Stimulated activated CD4-positive, alpha-beta T cell treated with anti-CD3 and anti-CD28 coated beads, Interleukin-12 subunit alpha, Interleukin-12 subunit beta, amount 100 ng/mL, for 24 hours (primary cell): ENCODE measurements around the gene EDIL3.

Experiments used
- DNase-seq, 2 experiments: peaks; one replicate each; pipeline ENCODE4 v3.0.0-alpha.2; 2020; ENCODE audit warnings: low read depth in 2 of 2

The EDIL3 gene

DNA sequence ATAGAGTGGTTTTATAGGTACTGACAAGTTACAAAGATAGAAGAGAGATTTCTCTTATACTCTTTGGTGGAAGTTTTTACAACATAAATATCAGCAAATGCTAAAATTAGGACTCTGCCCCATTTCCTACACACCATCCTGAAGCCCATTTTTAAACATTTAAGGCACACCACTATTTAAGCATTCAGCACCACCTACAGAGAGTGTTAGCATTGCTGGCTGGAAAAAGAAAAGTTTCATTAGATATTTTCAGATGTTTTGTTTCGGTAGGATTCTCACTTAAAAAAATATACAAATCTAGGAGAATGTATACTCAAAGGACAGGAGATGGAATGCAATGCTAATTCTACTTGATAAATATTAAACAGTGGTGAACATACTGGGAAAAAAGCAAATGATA, 471.1 kb downstream of the EDIL3 start:
- DNase-seq = no peak

- DNase-seq = no peak
Observed at GRCh38 chr5:83911367-83911919, 473.2 kb downstream of the EDIL3 start.

DNA sequence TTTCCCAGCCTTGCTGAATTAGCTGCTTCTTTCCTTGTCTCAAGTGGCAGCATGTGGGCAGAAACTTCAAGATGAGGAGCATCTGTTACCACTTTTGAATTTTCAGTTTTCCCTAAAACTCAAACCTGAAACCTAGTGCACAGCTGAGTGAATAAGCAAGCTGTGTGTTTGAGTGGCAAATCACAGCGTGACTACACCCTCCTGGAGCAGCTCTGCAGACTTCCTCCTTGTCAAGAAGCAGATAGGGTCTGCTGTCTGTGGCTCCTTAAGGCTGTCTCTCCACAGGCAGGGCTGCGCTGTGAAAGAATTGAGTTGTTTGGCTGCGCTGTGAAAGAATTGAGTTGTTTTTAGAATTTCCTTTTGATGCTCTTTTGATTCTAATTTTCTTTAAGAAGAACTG, 484.4 kb downstream of the EDIL3 start:
- no peak for DNase-seq

DNA sequence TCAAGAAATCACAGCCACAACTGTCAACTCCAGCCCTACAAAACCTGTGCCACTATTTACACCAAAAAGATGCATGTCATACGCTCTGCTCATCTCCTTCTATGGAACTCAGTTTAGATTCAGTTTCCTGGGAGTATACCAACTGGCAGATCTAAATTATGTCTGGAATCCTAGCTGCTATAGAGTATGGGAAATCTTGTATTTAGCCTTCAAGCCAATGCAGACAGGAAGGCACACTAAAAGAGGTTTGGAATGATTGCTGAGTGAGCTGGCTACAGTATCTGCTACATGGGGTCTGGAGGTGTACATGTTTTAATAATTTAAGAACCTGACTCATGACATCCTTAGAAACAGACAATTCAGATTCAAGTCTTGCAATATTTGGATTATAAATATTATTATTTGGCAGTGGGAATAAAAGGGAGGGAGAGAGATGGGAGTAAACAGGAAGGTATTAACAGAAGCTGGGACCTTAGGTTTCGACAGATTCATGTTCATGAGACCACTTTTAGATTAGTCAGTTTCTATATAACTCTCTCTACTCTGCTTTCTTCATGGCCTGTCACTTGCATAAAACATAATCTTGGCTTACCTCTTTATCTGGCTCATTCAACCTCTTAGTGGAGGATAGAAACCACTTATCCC, 485.2 kb downstream of the EDIL3 start:
- DNase-seq = no peak

GRCh38 chr5:83895860-83896259, 488.8 kb downstream of the EDIL3 start:
- no peak for DNase-seq

DNA sequence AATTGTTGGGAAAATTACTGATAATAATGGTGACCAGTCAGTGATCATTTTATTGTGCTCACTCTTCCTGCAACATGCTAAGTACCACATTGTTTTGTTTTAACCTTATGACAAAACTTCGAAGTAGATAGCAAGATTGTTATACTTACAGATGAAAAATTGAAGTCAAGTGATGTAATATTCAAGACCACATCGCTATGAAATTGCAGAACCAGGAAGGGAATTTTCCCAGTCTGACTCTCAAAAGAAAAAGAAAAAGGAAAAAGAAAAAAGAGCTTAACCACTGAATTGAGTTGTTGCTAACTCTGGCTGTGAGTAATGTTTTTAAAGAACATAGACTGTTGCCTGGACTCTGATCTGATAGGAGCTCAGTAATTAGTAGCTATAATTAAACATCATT, 493.4 kb downstream of the EDIL3 start:
- DNase-seq = no peak
